ENCODE results near the gene CFAP107. TPM values are rescaled to one million over a fixed set of nuclear protein-coding genes. Genes with fewer than 3 reads are reported as not detected.

The CFAP107 gene
- polyA plus RNA-seq, result not detected in 2 replicates
- polyA minus RNA-seq, result not detected in 2 replicates

- no peaks in the 10 kb centered on the region for H3F3A ChIP-seq (ENCODE audit: insufficient read depth, low read length, poor library complexity, severe bottlenecking)
- no peaks in the 10 kb centered on the region for H3K79me2 ChIP-seq (replicated peaks; ENCODE audit: insufficient read depth, low read length)
- H3K9me3 ChIP-seq (ENCODE audit: low read length), result peaks cover 5% of the 10 kb centered on the region
- no peaks in the 10 kb centered on the region for H3K27me3 ChIP-seq (ENCODE audit: insufficient read depth, low read depth, low read length)
- no peaks in the 10 kb centered on the region for H3K9me2 ChIP-seq (ENCODE audit: insufficient read depth, low read length)
- no peak within 1 kb of the TSS for H3K27ac ChIP-seq (ENCODE audit: low read length)
- H3K4me2 ChIP-seq (ENCODE audit: low read length), result no peak within 1 kb of the TSS
- no peaks in the 10 kb centered on the region for H3K36me3 ChIP-seq (ENCODE audit: insufficient read depth, low read length)
- TF ChIP-seq MXI1 (conservative IDR thresholded peaks at IDR 0.05; ENCODE audit: poor library complexity, severe bottlenecking), result no peak
- no peaks in the 10 kb centered on the region for H4K20me1 ChIP-seq (ENCODE audit: insufficient read depth)
- H3K4me3 ChIP-seq (ENCODE audit: low read length), result no peak within 1 kb of the TSS
- H2AFZ ChIP-seq (ENCODE audit: low read depth, low read length), result no peak within 1 kb of the TSS
- no peak within 1 kb of the TSS for H3K9ac ChIP-seq (ENCODE audit: low read length)
Observed at GRCh38 chr1:12745992-12746323, at the start of gene CFAP107. CFAP107 (plus strand) TSS chr1:12746200; CDS start chr1:12746431, 231 bp downstream.

- Histone ChIP-seq H4K20me1 (ENCODE audit: insufficient read depth) (no peaks in the 10 kb centered on the region), H3K79me2 (replicated peaks; ENCODE audit: insufficient read depth, low read length) (no peaks in the 10 kb centered on the region), H3K4me3 (ENCODE audit: low read length) (no peak overlapping the region), H3K9me2 (ENCODE audit: insufficient read depth, low read length) (no peaks in the 10 kb centered on the region), H3K27me3 (ENCODE audit: insufficient read depth, low read depth, low read length) (no peaks in the 10 kb centered on the region), H2AFZ (ENCODE audit: low read depth, low read length) (no peak overlapping the region), H3K27ac (ENCODE audit: low read length) (no peak overlapping the region), H3K9ac (ENCODE audit: low read length) (no peak overlapping the region), H3K36me3 (ENCODE audit: insufficient read depth, low read length) (no peaks in the 10 kb centered on the region), H3K4me2 (ENCODE audit: low read length) (no peak overlapping the region), H3F3A (ENCODE audit: insufficient read depth, low read length, poor library complexity, severe bottlenecking) (no peaks in the 10 kb centered on the region), H3K9me3 (ENCODE audit: low read length) (no peaks in the 10 kb centered on the region)
- no peak for TF ChIP-seq CTCF (IDR thresholded peaks at IDR 0.05; ENCODE audit: poor library complexity, severe bottlenecking)
- no peak for TF ChIP-seq SMC3 (conservative IDR thresholded peaks at IDR 0.05; ENCODE audit: poor library complexity)
- TF ChIP-seq RAD21 (conservative IDR thresholded peaks at IDR 0.05), result no peak
- no peak for TF ChIP-seq REST (IDR thresholded peaks at IDR 0.05; ENCODE audit: borderline replicate concordance)
- no peak for TF ChIP-seq MXI1 (conservative IDR thresholded peaks at IDR 0.05; ENCODE audit: poor library complexity, severe bottlenecking)
- no peak for TF ChIP-seq TAF1 (IDR thresholded peaks at IDR 0.05; ENCODE audit: low read depth)
- TF ChIP-seq POLR2AphosphoS5 (IDR thresholded peaks at IDR 0.05), result no peak
- TF ChIP-seq EZH2 (IDR thresholded peaks at IDR 0.05; ENCODE audit: borderline replicate concordance, insufficient read depth, low read length, poor library complexity, severe bottlenecking), result no peak
Observed at GRCh38 chr1:12696658-12697057, 49.3 kb upstream of the CFAP107 start.

GRCh38 chr1:12697397-12697796 is 48.6 kb upstream of the CFAP107 start:
- no peaks in the 10 kb centered on the region for H3K9me3 ChIP-seq (ENCODE audit: low read length)

More at GRCh38 chr1:12697397-12697796, 48.6 kb upstream of the CFAP107 start:
- Histone ChIP-seq H3K4me3 (ENCODE audit: low read length) (no peak overlapping the region), H4K20me1 (ENCODE audit: insufficient read depth) (no peaks in the 10 kb centered on the region), H3F3A (ENCODE audit: insufficient read depth, low read length, poor library complexity, severe bottlenecking) (no peaks in the 10 kb centered on the region), H3K27me3 (ENCODE audit: insufficient read depth, low read depth, low read length) (no peaks in the 10 kb centered on the region), H3K9me2 (ENCODE audit: insufficient read depth, low read length) (no peaks in the 10 kb centered on the region), H3K36me3 (ENCODE audit: insufficient read depth, low read length) (no peaks in the 10 kb centered on the region), H3K9ac (ENCODE audit: low read length) (no peak overlapping the region), H2AFZ (ENCODE audit: low read depth, low read length) (no peak overlapping the region), H3K79me2 (replicated peaks; ENCODE audit: insufficient read depth, low read length) (no peaks in the 10 kb centered on the region), H3K27ac (ENCODE audit: low read length) (no peak overlapping the region), H3K4me2 (ENCODE audit: low read length) (no peak overlapping the region)
- TF ChIP-seq TAF1 (IDR thresholded peaks at IDR 0.05; ENCODE audit: low read depth) (no peak), RAD21 (conservative IDR thresholded peaks at IDR 0.05) (no peak), SMC3 (conservative IDR thresholded peaks at IDR 0.05; ENCODE audit: poor library complexity) (no peak), REST (IDR thresholded peaks at IDR 0.05; ENCODE audit: borderline replicate concordance) (no peak), CTCF (IDR thresholded peaks at IDR 0.05; ENCODE audit: poor library complexity, severe bottlenecking) (no peak), POLR2AphosphoS5 (IDR thresholded peaks at IDR 0.05) (no peak), EZH2 (IDR thresholded peaks at IDR 0.05; ENCODE audit: borderline replicate concordance, insufficient read depth, low read length, poor library complexity, severe bottlenecking) (no peak), EP300 (conservative IDR thresholded peaks at IDR 0.05; ENCODE audit: poor library complexity, severe bottlenecking) (no peak), MXI1 (conservative IDR thresholded peaks at IDR 0.05; ENCODE audit: poor library complexity, severe bottlenecking) (no peak)

Measured in neural cell (in vitro differentiated cells).